Measurements from ENCODE around the gene GPR153. TPM values are rescaled to one million over a fixed set of nuclear protein-coding genes. Genes with fewer than 3 reads are reported as not detected.

GPR153 gene
- total and polyA plus RNA-seq, 2 of the 13 experiments (the other 11 are each of a cell fraction or from before 2014, with no cell fraction given) = 0.22 to 0.31 TPM

DNA sequence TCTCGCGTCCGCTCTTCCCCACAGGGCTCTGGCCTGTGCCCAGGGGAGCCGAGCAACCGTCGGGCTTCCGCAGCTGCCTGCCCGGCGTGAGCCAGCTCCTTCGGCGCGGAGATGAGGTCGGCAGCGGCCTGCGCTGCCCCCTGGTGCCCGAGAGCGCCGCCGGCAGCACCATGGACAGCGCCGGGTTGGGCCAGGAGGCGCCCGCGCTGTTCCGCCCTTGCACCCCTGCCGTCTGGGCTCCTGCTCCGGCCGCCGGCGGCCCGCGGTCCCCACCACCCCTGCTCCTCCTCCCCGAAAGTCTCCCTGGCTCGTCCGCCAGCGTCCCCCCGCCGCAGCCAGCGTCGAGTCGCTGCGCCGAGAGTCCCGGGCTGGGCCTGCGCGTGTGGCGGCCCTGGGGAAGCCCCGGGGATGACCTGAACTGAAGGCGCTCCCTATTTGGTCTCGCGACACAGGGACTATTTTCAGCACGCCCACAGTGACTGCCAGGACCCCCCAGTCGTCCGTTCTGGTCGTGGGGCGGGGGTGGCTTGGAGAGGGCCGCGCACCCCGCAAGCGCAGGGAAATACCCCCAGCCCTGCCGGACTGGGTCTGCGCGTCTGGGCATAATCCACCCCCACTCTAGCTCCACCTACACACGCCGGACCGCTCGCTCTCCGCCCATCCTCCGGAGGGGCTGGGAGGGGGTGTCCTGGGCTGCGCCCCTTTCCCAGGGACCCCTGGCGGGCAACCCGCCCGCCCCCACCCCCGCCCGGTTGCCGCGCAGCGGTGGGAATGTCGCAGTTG, 15.6 kb downstream of the GPR153 start (continued):
- TF ChIP-seq, protein P1, sequence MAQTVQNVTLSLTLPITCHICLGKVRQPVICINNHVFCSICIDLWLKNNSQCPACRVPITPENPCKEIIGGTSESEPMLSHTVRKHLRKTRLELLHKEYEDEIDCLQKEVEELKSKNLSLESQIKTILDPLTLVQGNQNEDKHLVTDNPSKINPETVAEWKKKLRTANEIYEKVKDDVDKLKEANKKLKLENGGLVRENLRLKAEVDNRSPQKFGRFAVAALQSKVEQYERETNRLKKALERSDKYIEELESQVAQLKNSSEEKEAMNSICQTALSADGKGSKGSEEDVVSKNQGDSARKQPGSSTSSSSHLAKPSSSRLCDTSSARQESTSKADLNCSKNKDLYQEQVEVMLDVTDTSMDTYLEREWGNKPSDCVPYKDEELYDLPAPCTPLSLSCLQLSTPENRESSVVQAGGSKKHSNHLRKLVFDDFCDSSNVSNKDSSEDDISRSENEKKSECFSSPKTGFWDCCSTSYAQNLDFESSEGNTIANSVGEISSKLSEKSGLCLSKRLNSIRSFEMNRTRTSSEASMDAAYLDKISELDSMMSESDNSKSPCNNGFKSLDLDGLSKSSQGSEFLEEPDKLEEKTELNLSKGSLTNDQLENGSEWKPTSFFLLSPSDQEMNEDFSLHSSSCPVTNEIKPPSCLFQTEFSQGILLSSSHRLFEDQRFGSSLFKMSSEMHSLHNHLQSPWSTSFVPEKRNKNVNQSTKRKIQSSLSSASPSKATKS (CRISPR knock-in tag; IDR thresholded peaks at IDR 0.05) = no peak
- peak; percentile 75; the same call in 1 of the 2 replicates for TF ChIP-seq ZNF878 (CRISPR knock-in tag; IDR thresholded peaks at IDR 0.05)
- peak; percentile 95 for TF ChIP-seq MXD4 (CRISPR knock-in tag; IDR thresholded peaks at IDR 0.05)
- TF ChIP-seq, protein P2, sequence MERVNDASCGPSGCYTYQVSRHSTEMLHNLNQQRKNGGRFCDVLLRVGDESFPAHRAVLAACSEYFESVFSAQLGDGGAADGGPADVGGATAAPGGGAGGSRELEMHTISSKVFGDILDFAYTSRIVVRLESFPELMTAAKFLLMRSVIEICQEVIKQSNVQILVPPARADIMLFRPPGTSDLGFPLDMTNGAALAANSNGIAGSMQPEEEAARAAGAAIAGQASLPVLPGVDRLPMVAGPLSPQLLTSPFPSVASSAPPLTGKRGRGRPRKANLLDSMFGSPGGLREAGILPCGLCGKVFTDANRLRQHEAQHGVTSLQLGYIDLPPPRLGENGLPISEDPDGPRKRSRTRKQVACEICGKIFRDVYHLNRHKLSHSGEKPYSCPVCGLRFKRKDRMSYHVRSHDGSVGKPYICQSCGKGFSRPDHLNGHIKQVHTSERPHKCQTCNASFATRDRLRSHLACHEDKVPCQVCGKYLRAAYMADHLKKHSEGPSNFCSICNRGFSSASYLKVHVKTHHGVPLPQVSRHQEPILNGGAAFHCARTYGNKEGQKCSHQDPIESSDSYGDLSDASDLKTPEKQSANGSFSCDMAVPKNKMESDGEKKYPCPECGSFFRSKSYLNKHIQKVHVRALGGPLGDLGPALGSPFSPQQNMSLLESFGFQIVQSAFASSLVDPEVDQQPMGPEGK (CRISPR knock-in tag; IDR thresholded peaks at IDR 0.05) = peak; percentile 83
- peak; percentile 87 for TF ChIP-seq NCOA2 (CRISPR knock-in tag; IDR thresholded peaks at IDR 0.05)
- TF ChIP-seq SAFB2 (CRISPR knock-in tag; IDR thresholded peaks at IDR 0.05; ENCODE audit: borderline replicate concordance, low read depth) = peak; percentile 98
- TF ChIP-seq BCL6 (CRISPR knock-in tag; IDR thresholded peaks at IDR 0.05) = peak; percentile 77
- TF ChIP-seq FOXJ3 (CRISPR knock-in tag; IDR thresholded peaks at IDR 0.05; ENCODE audit: borderline replicate concordance) = no peak
- no peak for TF ChIP-seq HNRNPH1 (optimal IDR thresholded peaks at IDR 0.05; ENCODE audit: low read depth, low read length)
- peak; percentile 99 for TF ChIP-seq ZNF777 (CRISPR knock-in tag; IDR thresholded peaks at IDR 0.05)
- TF ChIP-seq ETV6 (CRISPR knock-in tag; conservative IDR thresholded peaks at IDR 0.05) = peak; percentile 99
- peak; percentile 97; the same call in 1 of the 2 replicates for TF ChIP-seq ZNF44 (CRISPR knock-in tag; IDR thresholded peaks at IDR 0.05)
- TF ChIP-seq AGO1 (IDR thresholded peaks at IDR 0.05; ENCODE audit: low read depth, low read length, poor library complexity, severe bottlenecking) = no peak
- no peak; the same call in 1 of the 2 replicates for TF ChIP-seq NFATC3 (CRISPR knock-in tag; IDR thresholded peaks at IDR 0.05)
- peak; percentile 96 for TF ChIP-seq NFKBIZ (CRISPR knock-in tag; IDR thresholded peaks at IDR 0.05)
- TF ChIP-seq, protein P3, sequence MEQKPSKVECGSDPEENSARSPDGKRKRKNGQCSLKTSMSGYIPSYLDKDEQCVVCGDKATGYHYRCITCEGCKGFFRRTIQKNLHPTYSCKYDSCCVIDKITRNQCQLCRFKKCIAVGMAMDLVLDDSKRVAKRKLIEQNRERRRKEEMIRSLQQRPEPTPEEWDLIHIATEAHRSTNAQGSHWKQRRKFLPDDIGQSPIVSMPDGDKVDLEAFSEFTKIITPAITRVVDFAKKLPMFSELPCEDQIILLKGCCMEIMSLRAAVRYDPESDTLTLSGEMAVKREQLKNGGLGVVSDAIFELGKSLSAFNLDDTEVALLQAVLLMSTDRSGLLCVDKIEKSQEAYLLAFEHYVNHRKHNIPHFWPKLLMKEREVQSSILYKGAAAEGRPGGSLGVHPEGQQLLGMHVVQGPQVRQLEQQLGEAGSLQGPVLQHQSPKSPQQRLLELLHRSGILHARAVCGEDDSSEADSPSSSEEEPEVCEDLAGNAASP (CRISPR knock-in tag; IDR thresholded peaks at IDR 0.05; ENCODE audit: borderline replicate concordance) = peak; percentile 96
- TF ChIP-seq ZNF567 (CRISPR knock-in tag; IDR thresholded peaks at IDR 0.05; ENCODE audit: borderline replicate concordance) = peak; percentile 73; the same call in 1 of the 2 replicates
- TF ChIP-seq MAFF (IDR thresholded peaks at IDR 0.05; ENCODE audit: low read depth, low read length) = no peak
- TF ChIP-seq MEIS1 (CRISPR knock-in tag; IDR thresholded peaks at IDR 0.05; ENCODE audit: borderline replicate concordance) = peak; percentile 92
- no peak for TF ChIP-seq ATM (IDR thresholded peaks at IDR 0.05; ENCODE audit: borderline replicate concordance)
- TF ChIP-seq, protein P4, sequence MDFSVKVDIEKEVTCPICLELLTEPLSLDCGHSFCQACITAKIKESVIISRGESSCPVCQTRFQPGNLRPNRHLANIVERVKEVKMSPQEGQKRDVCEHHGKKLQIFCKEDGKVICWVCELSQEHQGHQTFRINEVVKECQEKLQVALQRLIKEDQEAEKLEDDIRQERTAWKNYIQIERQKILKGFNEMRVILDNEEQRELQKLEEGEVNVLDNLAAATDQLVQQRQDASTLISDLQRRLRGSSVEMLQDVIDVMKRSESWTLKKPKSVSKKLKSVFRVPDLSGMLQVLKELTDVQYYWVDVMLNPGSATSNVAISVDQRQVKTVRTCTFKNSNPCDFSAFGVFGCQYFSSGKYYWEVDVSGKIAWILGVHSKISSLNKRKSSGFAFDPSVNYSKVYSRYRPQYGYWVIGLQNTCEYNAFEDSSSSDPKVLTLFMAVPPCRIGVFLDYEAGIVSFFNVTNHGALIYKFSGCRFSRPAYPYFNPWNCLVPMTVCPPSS (IDR thresholded peaks at IDR 0.05) = no peak
- peak; percentile 98 for TF ChIP-seq ZNF678 (CRISPR knock-in tag; IDR thresholded peaks at IDR 0.05)
- TF ChIP-seq ZSCAN22 (CRISPR knock-in tag; IDR thresholded peaks at IDR 0.05) = peak; percentile 62; the same call in 1 of the 2 replicates
- TF ChIP-seq NKX3-1 (CRISPR knock-in tag; IDR thresholded peaks at IDR 0.05) = peak; percentile 99

Data from HepG2 (cell line).